Epithelial cell of proximal tubule (primary cell): ENCODE results near the gene ZNF384. TPM values are rescaled to one million over a fixed set of nuclear protein-coding genes. Genes with fewer than 3 reads are reported as not detected.

Experiments
- DNase-seq: peaks from one replicate; pipeline ENCODE4 v3.0.0-alpha.2; 2011; ENCODE audit warnings: low read depth
- H3K4me3 ChIP-seq: 2 replicates; pipeline ENCODE4 v1.5.1; 2011; ENCODE audit warnings: low read depth, mild to moderate bottlenecking, low read length
- total RNA-seq: library from RNA; depleted of rRNA; stranded (reverse); fragments of >200 nt; gene quantifications from 2 replicates; pipeline ENCODE4 v1.2.3, GENCODE V29; 2015
- TF ChIP-seq, protein P1 (sequence below): conservative IDR thresholded peaks from 2 replicates; pipeline ENCODE4 v1.5.1; 2012; ENCODE audit warnings: low read depth, mild to moderate bottlenecking, low read length

The ZNF384 gene
- total RNA-seq, 1 donor from 2014 or later, result 19.9 TPM

DNA sequence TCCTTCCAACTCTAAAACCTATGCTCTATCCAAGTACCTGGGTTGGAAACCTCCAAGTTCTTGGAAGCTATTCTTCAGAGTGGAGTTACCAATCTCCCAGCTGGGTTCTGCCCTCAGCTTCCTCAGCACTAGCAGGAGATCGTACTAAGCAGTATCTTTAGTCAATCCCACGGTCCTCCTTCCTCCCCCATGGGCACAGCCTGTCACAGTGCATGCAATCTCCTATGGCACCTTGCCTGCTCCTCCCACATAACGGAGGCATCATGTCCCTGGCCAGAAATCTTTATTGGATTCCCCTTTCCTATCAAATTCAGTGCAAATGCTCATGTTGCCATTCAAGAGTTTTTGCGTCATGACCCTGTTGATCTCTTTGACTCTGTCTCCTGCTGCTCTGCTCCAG lies 48.0 kb downstream of the ZNF384 start:
- TF ChIP-seq, protein P1, sequence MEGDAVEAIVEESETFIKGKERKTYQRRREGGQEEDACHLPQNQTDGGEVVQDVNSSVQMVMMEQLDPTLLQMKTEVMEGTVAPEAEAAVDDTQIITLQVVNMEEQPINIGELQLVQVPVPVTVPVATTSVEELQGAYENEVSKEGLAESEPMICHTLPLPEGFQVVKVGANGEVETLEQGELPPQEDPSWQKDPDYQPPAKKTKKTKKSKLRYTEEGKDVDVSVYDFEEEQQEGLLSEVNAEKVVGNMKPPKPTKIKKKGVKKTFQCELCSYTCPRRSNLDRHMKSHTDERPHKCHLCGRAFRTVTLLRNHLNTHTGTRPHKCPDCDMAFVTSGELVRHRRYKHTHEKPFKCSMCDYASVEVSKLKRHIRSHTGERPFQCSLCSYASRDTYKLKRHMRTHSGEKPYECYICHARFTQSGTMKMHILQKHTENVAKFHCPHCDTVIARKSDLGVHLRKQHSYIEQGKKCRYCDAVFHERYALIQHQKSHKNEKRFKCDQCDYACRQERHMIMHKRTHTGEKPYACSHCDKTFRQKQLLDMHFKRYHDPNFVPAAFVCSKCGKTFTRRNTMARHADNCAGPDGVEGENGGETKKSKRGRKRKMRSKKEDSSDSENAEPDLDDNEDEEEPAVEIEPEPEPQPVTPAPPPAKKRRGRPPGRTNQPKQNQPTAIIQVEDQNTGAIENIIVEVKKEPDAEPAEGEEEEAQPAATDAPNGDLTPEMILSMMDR, result no peak
- no peak for DNase-seq
- no peak overlapping the region for H3K4me3 ChIP-seq

DNA sequence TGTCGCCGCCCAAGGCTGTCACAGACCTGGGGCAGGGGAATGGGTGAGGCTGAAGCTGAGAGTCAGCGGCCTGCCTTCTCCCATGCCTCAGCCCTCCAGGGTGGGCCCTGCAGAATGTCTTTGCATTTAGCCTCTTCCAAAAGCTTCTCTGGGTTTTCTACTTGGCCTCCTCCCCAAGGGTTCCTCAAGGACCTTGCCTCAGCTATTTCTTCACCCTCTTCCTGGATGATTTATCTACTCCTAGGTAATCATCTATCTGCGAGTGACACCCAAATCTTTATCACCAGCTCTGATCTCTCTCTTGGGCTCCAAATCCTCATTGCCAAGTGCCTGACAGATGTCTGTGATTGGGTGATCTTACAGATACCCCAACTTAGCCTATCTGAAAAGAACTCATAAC lies 48.7 kb downstream of the ZNF384 start:
- DNase-seq, result no peak
- H3K4me3 ChIP-seq, result no peak overlapping the region
- TF ChIP-seq, protein P1, result no peak

DNA sequence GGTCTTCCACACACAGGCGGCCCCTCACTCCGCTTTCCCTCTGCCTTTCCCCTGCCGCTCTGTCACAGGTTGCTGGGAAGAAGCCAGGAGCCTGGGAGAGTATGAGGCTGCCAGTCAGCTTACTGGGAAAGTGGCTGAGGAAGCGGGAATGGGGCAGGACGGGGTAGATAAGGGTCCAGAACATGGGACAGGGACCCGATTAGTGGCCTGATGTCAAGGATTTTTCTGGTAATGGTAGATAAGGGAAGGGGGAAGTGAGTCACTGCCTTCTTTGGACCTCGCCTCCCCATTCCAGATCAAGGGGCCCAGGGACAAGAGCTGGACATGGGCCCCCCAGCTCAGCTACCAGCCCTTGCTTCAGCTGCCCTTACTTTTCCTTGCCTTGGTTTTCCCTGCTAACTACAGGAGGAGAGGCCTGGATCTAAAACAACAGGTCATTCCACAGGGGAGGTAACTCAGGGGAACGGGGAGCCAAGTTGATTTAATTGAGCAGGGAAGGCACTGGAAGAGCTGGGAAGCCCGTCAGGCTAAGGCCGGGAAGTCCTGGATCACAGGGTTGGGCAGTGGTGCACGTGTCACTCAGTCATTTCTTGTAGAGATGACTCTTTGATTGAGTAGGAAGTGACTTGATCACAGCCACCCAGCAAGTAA lies 49.9 kb downstream of the ZNF384 start:
- DNase-seq, result no peak
- TF ChIP-seq, protein P1, result no peak
- H3K4me3 ChIP-seq, result no peak overlapping the region

DNA sequence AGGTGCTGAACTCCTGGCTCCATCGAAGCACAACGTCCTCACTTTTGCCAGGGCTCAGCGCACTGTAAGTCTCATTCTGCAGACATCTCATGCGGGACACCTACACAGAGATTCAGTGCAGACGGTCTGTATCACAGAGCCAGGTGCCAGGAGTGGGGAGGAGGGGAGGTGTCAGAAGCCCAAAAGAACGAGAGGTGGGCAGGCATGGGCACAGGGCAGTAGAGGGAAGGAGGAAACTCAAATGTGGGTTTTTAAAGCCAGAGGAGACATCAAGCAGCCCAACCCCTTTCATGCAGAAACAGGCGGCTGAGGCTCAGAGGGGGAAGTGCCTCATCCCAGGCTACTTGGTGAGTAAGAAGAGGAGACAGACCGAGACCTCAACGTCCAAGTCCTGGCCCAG lies 50.9 kb downstream of the ZNF384 start:
- TF ChIP-seq, protein P1, result no peak
- no peak for DNase-seq
- H3K4me3 ChIP-seq, result no peak overlapping the region

DNA sequence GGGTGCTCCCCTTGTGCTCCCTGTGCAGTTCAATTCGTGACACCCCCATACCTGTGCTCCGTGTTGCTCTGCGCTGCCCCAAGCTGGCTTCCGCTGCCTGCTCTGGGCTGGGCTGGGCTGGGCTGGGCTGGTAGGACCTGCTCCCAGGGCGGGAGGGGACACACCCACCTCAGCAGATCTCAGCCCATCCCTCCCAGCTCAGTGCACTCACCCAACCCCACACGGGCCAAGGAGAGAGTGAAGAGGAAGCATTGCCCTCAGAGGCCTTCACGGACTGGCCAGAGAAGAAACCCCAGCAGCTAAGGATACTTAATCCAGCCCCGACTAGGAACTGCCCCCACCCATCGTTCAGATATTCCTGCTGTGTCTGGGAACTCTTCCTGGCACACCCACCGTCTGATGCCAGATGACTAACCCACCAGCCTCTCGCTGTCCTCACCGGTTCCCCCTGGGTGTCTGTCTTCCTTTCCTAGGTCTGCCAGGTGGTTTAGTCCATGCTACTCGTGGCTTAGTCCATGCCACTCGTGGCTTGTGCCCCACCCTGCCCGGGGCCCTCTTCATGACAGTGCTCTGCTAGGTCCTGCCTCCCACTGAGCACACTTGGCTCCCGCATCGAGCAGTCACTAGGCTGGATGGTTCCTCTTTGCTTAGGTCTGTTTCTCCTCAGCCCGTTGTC lies 53.2 kb downstream of the ZNF384 start, which contains the start of gene LPAR5:
Gene LPAR5, minus strand, starts transcription at position 104 of the 676 bp plus-strand sequence. CDS start 14,711 bp downstream, outside the sequence.
- TF ChIP-seq, protein P1, result no peak
- no peak within 1 kb of the TSS for H3K4me3 ChIP-seq
- no peak for DNase-seq

DNA sequence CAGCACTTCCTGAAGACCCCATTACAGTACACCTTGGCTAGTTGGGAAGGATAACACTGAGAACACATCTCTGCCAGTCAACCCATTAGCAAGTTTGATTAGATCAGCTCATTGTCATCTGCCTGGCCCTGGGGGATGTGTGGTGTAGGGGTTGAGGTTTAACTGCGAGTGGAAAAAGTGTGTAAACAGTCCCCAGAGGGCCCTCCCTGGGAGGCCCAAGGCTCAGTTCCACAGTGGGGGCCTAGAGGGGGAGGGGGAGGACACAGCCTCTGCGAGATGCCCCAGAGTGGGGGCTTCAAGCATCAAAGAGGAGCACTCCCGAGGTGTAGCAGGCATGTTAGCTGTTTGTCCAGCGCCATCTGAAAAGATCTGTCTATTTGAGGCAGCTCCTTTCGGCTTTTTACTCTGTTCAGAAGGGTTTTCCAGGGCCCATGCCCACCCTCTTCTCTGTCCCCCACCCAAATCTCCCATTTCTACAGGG lies 53.8 kb downstream of the ZNF384 start:
- H3K4me3 ChIP-seq, result no peak overlapping the region
- TF ChIP-seq, protein P1, result no peak
- DNase-seq, result no peak
